DND-41 (cell line): ENCODE measurements around the gene SLAMF9.

Experiments
- ATAC-seq: fragments of 200-7000 bp; cut with Tn5 transposase; 3 replicates; pipeline ENCODE4 v1.9.1; 2021; ENCODE audit warnings: low read depth; ENCODE audit not compliant: insufficient read depth
- DNase-seq: peaks from one replicate; pipeline ENCODE4 v3.0.0-alpha.2; 2020
- H2AFZ ChIP-seq: 2 replicates; pipeline ENCODE4 v1.6.0; 2012; ENCODE audit warnings: low read depth, low read length
- H3K27ac ChIP-seq: 2 replicates; pipeline ENCODE4 v1.5.1; 2012; ENCODE audit warnings: low read length, inconsistent platforms
- H3K27me3 ChIP-seq: fragments of 200-600 bp; sonication (generic); 2 replicates; pipeline ENCODE4 v1.6.0; 2012; ENCODE audit warnings: low read length, mild to moderate bottlenecking, inconsistent platforms; ENCODE audit not compliant: insufficient read depth, poor library complexity
- H3K36me3 ChIP-seq: 2 replicates; pipeline ENCODE4 v1.5.1; 2012; ENCODE audit warnings: low read length, inconsistent platforms; ENCODE audit not compliant: insufficient read depth
- H3K4me1 ChIP-seq: 2 replicates; pipeline ENCODE4 v1.5.1; 2012; ENCODE audit warnings: mild to moderate bottlenecking, low read length; ENCODE audit not compliant: insufficient read depth
- H3K4me2 ChIP-seq: 2 replicates; pipeline ENCODE4 v1.6.0; 2012; ENCODE audit warnings: mild to moderate bottlenecking, moderate library complexity, low read length, inconsistent platforms; ENCODE audit not compliant: insufficient read depth
- H3K4me3 ChIP-seq, 2 experiments: fragments of 200-600 bp in 1 of 2; shearing (Covaris generic) in 1 of 2; 2 replicates each; pipeline ENCODE4 v1.5.1; 2012 to 2016; ENCODE audit warnings: inconsistent platforms in 2 of 2, low read length in 2 of 2, mild to moderate bottlenecking in 2 of 2, low read depth in 1 of 2, moderate library complexity in 1 of 2
- H3K79me2 ChIP-seq: 2 replicates; pipeline ENCODE4 v1.6.0; 2012; ENCODE audit warnings: low read length, inconsistent platforms; ENCODE audit not compliant: insufficient read depth
- H3K9ac ChIP-seq: 2 replicates; pipeline ENCODE4 v1.6.0; 2012; ENCODE audit warnings: low read depth, mild to moderate bottlenecking, inconsistent platforms, low read length, moderate library complexity
- H3K9me3 ChIP-seq: 2 replicates; pipeline ENCODE4 v1.5.1; 2012; ENCODE audit warnings: low read length, moderate library complexity, mild to moderate bottlenecking, inconsistent platforms; ENCODE audit not compliant: insufficient read depth, severe bottlenecking
- H4K20me1 ChIP-seq: 2 replicates; pipeline ENCODE4 v1.6.0; 2012; ENCODE audit warnings: low read length; ENCODE audit not compliant: insufficient read depth
- CTCF ChIP-seq: IDR thresholded peaks from 2 replicates; pipeline ENCODE4 v1.5.1; 2012; ENCODE audit warnings: borderline replicate concordance, low read length, moderate library complexity, mild to moderate bottlenecking; ENCODE audit not compliant: poor library complexity, severe bottlenecking; ENCODE audit errors: extremely low read depth
- EZH2 ChIP-seq: IDR thresholded peaks from 3 replicates; pipeline ENCODE4 v1.6.1; 2012; ENCODE audit warnings: borderline replicate concordance, low read depth, mild to moderate bottlenecking, moderate library complexity, low read length, inconsistent platforms; ENCODE audit not compliant: severe bottlenecking

Gene SLAMF9

DNA sequence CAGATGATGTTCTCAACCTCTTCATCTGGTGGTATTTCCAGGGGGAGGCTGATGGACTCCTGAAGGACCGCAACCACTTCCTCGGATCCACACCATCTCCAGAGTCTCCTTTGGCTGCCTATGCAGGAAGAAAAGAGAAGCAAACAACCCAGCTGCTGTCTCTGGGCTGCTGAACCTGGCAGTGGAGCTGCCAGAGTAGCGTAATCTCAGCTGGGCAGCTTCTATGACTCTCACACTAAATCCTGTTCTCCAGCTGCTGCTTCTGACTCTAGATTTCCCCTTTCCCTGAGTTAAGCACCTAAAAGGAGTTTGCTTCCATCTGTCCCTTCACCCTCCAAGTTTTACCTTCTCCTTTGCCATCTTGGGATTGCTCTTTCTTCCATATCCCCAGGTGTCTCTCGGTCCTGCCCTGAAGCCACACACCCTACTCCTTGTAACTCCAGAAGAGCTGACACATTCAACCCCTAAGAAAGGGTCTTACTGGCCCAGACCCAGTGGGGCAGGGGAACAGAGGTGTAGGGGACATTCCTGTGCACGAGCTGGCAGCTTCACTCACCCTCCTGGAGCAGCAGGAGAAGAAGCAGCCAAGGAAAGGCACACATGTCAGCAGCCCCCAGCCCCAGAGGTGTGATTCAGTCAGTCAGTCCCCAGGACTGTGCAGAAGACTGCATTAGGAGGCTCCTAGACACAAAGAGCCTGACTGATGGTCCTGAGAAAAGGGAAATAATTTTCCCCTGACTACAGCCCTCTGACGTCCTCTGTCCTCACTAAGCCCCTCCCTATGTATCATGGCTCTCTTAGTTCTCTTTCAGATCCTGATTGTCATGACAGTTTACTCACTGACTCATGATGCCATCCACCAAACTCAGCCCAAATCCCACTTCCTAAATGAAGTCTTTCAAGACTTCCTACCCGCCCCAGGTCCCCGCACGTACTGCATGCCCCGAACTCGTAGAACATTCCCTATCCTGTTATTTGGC, at the start of gene SLAMF9:
TSS of gene SLAMF9 (minus strand) at position 702 of the 980 bp plus-strand sequence. CDS start at position 602, 100 bp downstream.
- H3K4me1 ChIP-seq = no peaks in the 10 kb centered on the region
- H3K36me3 ChIP-seq = no peaks in the 10 kb centered on the region
- no peak within 1 kb of the TSS for H3K27ac ChIP-seq
- H3K9ac ChIP-seq = no peak within 1 kb of the TSS
- no peaks in the 10 kb centered on the region for H3K79me2 ChIP-seq
- no peak for ATAC-seq
- peaks cover 20% of the 10 kb centered on the region for H3K27me3 ChIP-seq
- no peak for TF ChIP-seq EZH2
- no peak for TF ChIP-seq CTCF
- no peak within 1 kb of the TSS for H3K4me2 ChIP-seq
- no peak for DNase-seq
- no peak within 1 kb of the TSS for H2AFZ ChIP-seq
- no peak within 1 kb of the TSS for H3K4me3 ChIP-seq
- no peaks in the 10 kb centered on the region for H4K20me1 ChIP-seq
- no peaks in the 10 kb centered on the region for H3K9me3 ChIP-seq

DNA sequence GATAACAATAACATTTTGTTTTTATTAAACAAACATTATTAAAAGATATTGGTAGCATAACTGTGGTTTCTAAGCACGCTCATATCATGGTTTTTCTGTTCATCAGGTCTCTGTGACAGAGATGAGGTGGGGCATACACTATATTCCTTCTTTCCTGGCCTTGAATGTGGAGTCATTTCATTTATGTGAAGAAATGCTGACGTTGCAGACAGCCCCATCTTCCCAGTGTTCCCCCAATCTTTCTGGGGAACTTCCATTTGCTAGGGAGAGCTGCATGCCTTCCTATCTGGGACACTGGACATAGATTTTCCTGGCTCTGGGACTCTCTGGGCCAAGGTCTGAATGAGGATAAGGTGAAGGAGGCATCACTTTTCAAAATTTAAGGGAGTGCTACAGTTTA, 47.4 kb upstream of the SLAMF9 start:
- H4K20me1 ChIP-seq = no peaks in the 10 kb centered on the region
- H3K79me2 ChIP-seq = no peaks in the 10 kb centered on the region
- no peak overlapping the region for H3K9ac ChIP-seq

DNA sequence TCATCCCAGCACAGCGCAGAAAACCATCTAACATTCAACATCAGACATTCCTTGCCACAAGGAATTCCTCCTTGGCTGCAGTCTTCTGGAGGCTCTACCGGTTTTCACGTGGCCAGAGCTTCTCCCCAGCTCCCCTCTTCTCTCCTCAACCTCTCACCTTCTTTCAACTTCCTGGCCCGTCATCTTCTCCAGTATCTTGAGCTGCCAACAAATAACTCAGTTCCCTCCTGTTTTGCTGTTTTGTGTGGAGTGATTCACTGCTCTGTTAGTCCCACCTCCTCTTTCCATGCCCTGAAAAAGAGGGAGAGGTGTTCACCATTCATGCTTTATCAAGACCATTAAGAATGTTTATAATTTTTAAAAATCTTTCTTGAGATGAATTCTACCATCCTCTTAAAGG, 45.2 kb upstream of the SLAMF9 start:
- H3K27me3 ChIP-seq = peaks cover 18% of the 10 kb centered on the region
- no peak overlapping the region for H3K27ac ChIP-seq
- no peak overlapping the region for H2AFZ ChIP-seq
- no peak for DNase-seq
- H3K9ac ChIP-seq = no peak overlapping the region
- TF ChIP-seq EZH2 = no peak
- no peak for TF ChIP-seq CTCF
- no peaks in the 10 kb centered on the region for H3K9me3 ChIP-seq
- no peaks in the 10 kb centered on the region for H3K4me1 ChIP-seq
- ATAC-seq = no peak
- H4K20me1 ChIP-seq = no peaks in the 10 kb centered on the region
- H3K4me3 ChIP-seq = no peak overlapping the region
- H3K4me2 ChIP-seq = no peak overlapping the region
- H3K79me2 ChIP-seq = no peaks in the 10 kb centered on the region
- no peaks in the 10 kb centered on the region for H3K36me3 ChIP-seq

More for the DNA sequence above, 47.4 kb upstream of the SLAMF9 start:
- ATAC-seq (no peak), DNase-seq (no peak)
- Histone ChIP-seq H3K4me3 (no peak overlapping the region), H3K4me1 (no peaks in the 10 kb centered on the region), H3K9me3 (no peaks in the 10 kb centered on the region), H3K4me2 (no peak overlapping the region), H3K27ac (no peak overlapping the region), H3K36me3 (no peaks in the 10 kb centered on the region), H2AFZ (no peak overlapping the region), H3K27me3 (peaks cover 12% of the 10 kb centered on the region)
- TF ChIP-seq EZH2 = no peak
- TF ChIP-seq CTCF = no peak
